GM18502 (cell line): Measurements from ENCODE around the gene MRPS10.
"Not testable (repeated sequence)": the region's sequence is repeated elsewhere in the genome, so short reads cannot be mapped to it uniquely, and the experiment has no call there.

ENCODE experiments used
- ATAC-seq: cut with Tn5 transposase; IDR thresholded peaks from one replicate; pipeline ENCODE4 v1.9.1; 2021; ENCODE audit warnings: mild to moderate bottlenecking; ENCODE audit not compliant: unreplicated experiment, poor library complexity

The MRPS10 gene

GRCh38 chr6:42216495-42216894 lies 1.2 kb downstream of the MRPS10 start:
- ATAC-seq, result not testable (repeated sequence)

DNA sequence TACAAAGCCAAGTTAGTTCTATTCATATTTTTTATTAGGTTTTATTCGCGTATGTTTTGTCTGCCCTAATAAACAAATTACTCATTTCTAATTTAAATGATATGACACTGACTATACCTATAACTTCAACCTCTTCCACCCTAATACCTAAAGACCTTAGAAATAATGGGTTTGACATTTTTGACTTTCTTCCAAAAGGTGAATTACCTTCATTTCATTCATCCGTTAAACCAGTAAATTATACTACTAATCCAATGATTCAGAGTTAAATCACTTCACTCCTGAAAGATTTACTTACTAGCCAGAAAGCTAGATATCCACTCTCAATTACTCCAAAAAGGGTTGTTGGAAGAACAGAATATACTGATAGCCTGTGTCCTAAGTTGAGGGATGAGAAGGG lies 5.2 kb downstream of the MRPS10 start:
- ATAC-seq, result no peak

GRCh38 chr6:42211726-42212125 lies 5.9 kb downstream of the MRPS10 start:
- no peak for ATAC-seq

GRCh38 chr6:42210551-42210950 lies 7.1 kb downstream of the MRPS10 start:
- ATAC-seq, result no peak

DNA sequence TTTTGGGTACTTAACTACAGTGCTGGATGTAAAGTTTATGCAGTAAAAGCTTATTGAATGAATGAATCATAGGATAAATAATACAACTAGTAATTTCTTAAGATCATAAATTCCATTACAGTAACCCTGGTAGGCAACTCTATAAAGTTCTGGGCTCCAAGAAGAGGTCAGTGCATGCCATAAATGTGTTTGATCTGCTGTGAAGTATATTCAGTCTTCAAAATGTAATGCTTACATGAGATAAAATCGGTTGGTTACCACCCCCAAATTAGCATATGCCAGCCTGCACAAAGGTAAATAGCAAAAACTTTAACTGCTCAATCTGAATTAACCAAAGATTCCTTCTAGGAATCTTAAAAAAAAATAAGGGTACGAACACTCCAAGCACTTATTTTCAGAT lies 10.1 kb downstream of the MRPS10 start:
- not testable (repeated sequence) for ATAC-seq

DNA sequence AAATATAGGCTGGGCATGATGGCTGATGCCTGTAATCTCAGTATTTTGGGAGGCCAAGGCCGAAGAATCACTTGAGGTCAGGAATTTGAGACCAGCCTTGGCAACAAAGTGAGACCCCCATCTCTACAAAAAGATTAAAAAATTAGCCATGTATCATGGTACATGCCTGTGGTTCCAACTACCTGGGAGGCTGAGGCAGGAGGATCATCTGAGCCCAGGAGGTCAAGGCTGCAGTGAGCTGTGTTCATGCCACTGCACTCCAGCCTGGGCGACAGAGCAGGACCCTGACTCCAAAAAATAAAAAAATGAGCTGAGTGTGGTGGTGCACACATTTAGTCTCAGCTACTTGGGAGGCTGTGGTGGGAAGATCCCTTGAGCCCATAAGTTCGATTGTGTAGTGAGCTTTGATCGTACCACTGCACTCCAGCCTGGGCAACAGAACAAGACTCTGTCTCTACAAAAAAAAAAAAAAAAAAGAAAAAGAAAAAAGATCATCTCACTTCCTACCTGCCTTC lies 12.8 kb downstream of the MRPS10 start:
- no peak for ATAC-seq

DNA sequence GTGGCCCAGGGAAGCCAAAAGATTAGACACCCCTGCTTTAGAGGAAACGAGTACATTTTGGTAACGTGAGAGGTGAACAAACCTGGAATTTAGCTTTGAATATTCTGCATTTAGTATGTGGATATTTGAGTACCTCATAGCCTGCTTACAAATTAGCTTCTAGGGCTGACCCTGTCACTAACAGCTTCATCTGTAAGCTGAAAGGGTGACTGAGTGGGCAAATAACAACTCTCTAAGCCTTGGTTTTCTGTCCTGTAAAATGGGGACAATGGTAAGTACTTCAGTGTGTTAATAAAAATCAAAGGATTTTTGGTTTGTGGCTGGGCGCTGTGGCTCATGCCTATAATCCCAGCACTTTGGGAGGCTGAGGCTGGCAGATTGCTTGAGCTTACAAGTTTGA lies 14.5 kb downstream of the MRPS10 start:
- no peak for ATAC-seq

GRCh38 chr6:42202131-42202915 lies 15.3 kb downstream of the MRPS10 start:
- ATAC-seq, result not testable (repeated sequence)

DNA sequence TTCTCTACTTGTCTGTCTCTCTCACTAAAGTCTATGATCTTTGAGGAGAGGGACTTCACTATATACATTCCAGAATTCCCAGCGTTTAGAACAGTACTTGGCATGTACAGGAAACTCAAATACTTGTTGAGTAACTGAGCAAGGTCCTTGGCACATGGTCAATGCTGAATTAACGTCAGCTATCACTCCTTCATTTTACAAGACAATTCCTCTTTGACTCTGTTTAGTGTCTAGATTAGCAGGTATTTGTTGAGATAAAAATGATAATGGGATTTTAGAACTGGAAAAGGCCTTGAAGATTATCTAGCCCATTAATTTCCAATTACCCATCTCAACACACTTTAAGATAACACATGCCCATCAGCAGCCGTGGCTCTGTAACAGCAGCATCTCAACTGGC lies 16.3 kb downstream of the MRPS10 start:
- no peak for ATAC-seq

DNA sequence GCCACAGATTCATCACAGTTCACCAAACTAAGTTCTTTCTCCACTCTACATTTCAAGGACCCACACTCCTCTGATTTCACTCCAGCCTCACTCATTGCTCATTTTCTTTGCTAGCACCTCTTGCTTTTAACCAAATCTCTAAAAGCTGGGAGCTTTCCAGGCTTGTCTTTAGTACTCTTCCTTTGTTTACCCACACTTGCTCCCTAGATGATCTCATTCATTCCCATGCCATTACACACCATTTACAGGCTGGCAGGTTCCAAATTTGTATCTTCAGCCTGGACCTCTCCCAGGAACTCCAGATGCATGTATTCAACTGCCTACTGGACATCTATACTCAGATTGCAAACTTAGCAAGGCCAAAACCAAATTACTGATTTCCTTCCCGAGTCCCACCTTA lies 17.6 kb downstream of the MRPS10 start:
- ATAC-seq, result no peak

DNA sequence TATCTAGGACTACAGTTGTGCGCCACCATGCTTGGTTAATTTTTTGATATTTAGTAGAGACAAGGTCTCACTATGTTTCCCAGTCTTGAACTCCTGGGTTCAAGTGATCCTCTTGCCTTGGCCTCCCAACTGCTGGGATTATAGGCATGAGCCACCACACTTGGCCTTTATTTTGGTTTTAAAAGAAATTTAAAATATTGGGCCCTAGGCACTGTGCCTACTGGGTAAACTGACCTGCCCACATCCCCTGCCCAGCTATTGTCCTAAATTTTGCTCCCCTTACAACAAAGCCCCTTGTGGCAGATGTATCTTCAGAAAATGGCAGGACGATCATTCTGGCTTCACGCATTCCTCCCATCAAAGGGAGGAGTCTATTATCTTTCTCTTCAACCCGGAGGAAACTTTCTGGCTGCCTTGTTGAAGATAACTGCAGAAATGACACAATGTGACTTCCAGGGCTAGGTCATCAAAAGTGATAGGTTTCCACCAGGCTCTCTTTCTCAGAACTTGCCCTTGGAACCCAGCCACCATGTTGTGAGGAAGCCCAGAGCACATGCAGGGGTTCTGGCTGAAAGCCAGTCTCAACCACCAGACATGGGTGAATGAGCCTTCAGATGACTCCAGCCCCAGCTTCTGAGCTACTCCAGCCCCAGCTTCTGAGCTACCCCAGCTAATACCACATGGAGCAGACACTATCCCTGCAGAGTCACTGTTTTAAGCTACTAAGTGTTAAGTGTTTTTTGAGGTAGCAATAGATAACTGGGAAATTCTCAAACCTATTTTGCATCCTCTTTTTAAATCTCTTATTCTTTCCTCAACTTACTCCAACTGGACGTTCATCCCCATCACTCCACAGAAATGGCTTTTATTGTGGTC lies 18.3 kb downstream of the MRPS10 start:
- ATAC-seq, result no peak

GRCh38 chr6:42197555-42198362 lies 19.9 kb downstream of the MRPS10 start:
- no peak for ATAC-seq

DNA sequence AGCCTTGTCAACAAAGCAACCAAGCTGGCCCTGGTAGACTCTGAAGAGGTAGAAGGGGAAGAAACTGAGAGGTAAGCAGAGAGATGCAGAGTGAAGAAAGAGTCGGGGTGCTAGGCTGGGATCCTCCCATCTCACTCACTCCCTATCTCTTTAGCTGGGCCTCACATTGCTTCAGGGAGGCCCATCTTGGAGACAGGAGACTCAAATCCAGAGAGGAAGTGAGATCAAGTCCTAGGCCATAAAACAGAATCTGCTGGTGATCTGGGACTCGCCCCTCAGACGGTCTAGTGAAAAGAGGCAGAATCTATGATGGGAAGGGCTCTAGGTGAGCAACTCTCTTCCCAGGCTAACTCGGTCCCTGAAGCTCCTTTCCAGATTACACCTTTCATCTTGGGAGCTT lies 22.2 kb downstream of the MRPS10 start:
- ATAC-seq, result no peak

- ATAC-seq, result no peak
Measured at GRCh38 chr6:42194056-42194455, 23.6 kb downstream of the MRPS10 start.

DNA sequence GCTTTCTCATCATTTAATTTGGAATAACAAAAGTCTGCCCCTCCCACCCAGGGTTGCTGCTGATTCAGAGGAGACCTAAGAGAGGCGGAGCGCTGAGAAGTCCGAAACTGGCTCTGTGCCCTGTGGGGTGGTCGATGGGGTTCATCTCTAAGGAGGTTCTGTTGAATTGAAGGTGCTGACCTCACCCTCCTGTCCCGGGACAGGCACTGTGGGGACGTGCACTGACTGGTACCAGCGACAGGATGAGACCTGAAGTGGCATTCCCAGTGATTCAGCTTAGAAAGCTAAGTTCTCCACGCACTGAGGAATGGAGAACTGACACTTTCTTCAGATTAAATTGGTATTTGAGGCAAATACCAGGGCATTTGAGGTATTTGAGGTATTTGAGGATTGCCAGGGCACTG lies 24.2 kb downstream of the MRPS10 start:
- ATAC-seq, result no peak

DNA sequence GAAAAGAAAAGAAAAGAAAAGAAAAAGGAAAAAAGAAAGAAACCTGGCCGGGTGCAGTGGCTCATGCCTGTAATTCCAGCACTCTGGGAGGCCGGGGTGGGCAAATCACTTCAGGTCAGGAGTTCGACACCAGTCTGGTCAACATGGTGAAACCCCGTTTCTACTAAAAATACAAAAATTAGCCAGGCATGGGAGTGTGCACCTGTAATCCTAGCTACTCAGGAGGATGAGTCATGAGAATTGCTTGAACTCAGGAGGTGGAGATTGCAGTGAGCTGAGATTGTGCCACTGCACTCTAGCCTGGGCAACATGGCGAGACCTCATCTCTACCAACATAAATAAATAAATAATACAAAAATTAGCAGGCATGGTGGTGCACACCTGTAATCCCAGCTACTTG lies 25.3 kb downstream of the MRPS10 start:
- not testable (repeated sequence) for ATAC-seq

- ATAC-seq, result no peak
Measured at GRCh38 chr6:42190554-42191183, 27.0 kb downstream of the MRPS10 start.

DNA sequence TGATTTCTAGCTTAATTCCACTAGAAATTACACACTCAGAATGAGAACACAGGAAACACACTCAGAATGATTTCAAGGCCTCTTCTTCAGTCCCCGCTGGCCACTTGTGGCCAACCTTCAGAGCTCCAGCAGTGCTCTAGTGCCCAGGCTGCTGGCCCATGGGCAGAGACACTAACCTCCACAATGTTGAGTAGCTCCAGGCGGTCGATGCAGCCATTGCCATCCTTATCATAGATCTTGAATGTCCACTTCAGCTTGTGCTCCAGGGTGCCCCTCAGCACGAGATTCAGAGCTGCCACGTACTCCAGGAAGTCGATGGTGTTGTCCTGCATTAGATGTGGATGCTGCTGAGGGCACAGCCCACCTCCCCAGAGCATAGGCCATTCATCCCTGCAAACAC lies 29.3 kb downstream of the MRPS10 start:
- no peak for ATAC-seq

GRCh38 chr6:42185597-42185996 lies 32.1 kb downstream of the MRPS10 start:
- no peak for ATAC-seq

- no peak for ATAC-seq
Measured at GRCh38 chr6:42184475-42184874, 33.2 kb downstream of the MRPS10 start.
